Fibroblast of pulmonary artery (primary cell): Measurements from ENCODE around the gene METTL23.
"Not testable (repeated sequence)": the region's sequence is repeated elsewhere in the genome, so short reads cannot be mapped to it uniquely, and the experiment has no call there.

Experiments used
- DNase-seq: peaks from one replicate; pipeline ENCODE4 v3.0.0-alpha.2; 2010; ENCODE audit warnings: low read depth
- H3K4me3 ChIP-seq: replicated peaks from 2 replicates; pipeline ENCODE4 v1.5.1; 2011; ENCODE audit warnings: low read depth, mild to moderate bottlenecking, control low read depth, low read length, moderate library complexity
- CTCF ChIP-seq: IDR thresholded peaks from 2 replicates; pipeline ENCODE4 v1.5.1; 2011; ENCODE audit warnings: mild to moderate bottlenecking, control low read depth, low read length, inconsistent platforms; ENCODE audit errors: missing control alignments

METTL23 gene

GRCh38 chr17:76702076-76702475, 24.6 kb upstream of the METTL23 start:
- DNase-seq, result no peak
- no peak for TF ChIP-seq CTCF
- H3K4me3 ChIP-seq, result no peak overlapping the region

- no peak for TF ChIP-seq CTCF
- H3K4me3 ChIP-seq, result no peak overlapping the region
- no peak for DNase-seq
Observed at GRCh38 chr17:76702941-76703637, 23.6 kb upstream of the METTL23 start.

GRCh38 chr17:76704805-76705204, 21.8 kb upstream of the METTL23 start:
- no peak overlapping the region for H3K4me3 ChIP-seq
- no peak for TF ChIP-seq CTCF
- DNase-seq, result no peak

- DNase-seq, result no peak
- no peak for TF ChIP-seq CTCF
- no peak overlapping the region for H3K4me3 ChIP-seq
Observed at GRCh38 chr17:76706817-76707216, 19.8 kb upstream of the METTL23 start.

- DNase-seq, result no peak
- H3K4me3 ChIP-seq, result peak overlapping the region; percentile 67
- TF ChIP-seq CTCF, result peak; percentile 44
Observed at GRCh38 chr17:76707985-76708807, 18.4 kb upstream of the METTL23 start.

- no peak for TF ChIP-seq CTCF
- H3K4me3 ChIP-seq, result peak overlapping the region; percentile 67
- peak; percentile 95 for DNase-seq
Observed at GRCh38 chr17:76709077-76709950, 17.3 kb upstream of the METTL23 start.

- H3K4me3 ChIP-seq, result peak overlapping the region; percentile 67
- not testable (repeated sequence) for DNase-seq
Observed at GRCh38 chr17:76709951-76710862, 16.4 kb upstream of the METTL23 start.
